ENCODE data around the gene SEPTIN12. TPM values are rescaled to one million over a fixed set of nuclear protein-coding genes. Genes with fewer than 3 reads are reported as not detected.
"Not testable (repeated sequence)": the region's sequence is repeated elsewhere in the genome, so short reads cannot be mapped to it uniquely, and the experiment has no call there.

The SEPTIN12 gene
- total RNA-seq, 2 experiments from 2014 or later = not detected

DNA sequence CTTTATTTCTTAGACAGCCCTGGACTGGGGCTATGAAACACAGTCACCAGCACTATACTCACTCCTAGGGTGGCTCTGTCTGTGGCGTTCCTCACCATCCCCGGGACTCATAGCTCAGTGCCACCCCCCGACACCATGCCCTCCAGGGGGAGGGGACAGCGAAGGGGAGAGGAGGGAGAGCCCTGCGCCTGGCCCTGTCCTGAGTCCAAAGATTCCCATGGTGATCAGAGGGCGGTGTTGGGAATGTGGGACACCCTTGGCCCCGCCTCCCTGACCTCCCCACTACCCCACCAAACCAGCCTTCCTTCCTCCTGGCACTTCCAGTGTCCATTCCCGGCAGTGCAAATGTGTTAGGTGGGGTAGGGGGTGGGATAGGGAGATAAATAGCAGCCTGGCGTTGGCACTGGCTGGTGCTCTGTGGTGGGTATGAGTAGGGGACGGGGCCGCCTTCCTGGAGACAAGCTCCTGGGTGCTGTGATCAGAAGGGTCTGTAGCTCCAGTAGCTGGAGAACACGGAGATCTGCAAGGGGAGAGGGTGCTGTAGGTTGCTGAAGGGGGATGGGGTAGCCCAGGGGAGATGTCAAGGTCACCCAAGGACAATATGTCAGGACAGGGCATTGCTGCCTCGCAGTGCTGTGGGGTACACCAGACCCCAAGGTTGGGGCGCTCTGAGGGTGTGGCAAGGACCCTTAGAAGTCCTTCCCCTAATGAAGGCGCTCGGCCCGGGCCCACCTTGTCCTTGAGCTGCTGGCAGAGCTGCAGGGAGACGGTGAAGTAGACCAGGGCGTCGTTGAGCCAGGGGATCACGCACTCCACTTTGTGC, 9.0 kb upstream of the SEPTIN12 start:
- Mint-ChIP-seq H3K9me3 (no peaks in the 10 kb centered on the region), H3K4me3 (no peak overlapping the region), H3K4me1 (peaks cover 6% of the 10 kb centered on the region), H3K27me3 (no peaks in the 10 kb centered on the region), H3K27ac (no peak overlapping the region), H3K36me3 (no peaks in the 10 kb centered on the region)
- no peak for DNase-seq

DNA sequence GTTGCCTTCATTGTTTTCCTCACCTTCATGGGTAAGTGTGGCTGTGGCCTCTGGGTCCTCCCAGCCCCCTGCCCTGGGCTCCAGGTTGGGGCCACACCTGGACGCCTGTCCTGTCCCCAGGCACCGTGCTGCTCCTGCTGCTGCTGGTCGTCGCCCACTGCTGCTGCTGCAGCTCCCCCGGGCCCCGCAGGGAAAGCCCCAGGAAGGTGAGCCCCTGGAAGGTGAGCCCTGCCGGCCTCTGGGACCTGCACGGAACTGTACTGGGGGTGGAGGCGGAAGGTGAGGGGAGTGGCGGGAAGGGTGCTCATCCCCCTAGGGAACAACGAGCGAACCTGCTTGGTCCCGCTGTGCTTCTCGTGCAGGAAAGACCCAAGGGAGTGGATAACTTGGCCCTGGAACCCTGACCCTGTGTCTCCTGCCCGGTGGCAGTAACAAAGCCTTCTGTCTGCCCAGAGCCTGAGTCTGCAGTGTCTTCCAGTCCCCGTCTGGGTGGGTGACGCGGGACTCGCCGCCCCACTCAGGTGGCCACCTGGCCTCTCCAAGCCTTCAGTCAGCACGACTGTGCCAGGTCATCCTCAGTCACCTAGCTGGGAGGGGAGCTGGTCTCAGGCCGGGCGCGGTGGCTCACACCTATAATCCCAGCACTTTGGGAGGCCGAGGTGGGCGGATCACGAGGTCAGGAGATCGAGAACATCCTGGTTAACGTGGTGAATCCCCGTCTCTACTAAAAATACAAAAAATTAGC, 7.9 kb upstream of the SEPTIN12 start:
- Mint-ChIP-seq H3K9me3 (no peaks in the 10 kb centered on the region), H3K4me3 (no peak overlapping the region), H3K4me1 (peaks cover 3% of the 10 kb centered on the region), H3K27me3 (no peaks in the 10 kb centered on the region), H3K36me3 (no peaks in the 10 kb centered on the region), H3K27ac (no peak overlapping the region)
- no peak for DNase-seq

DNA sequence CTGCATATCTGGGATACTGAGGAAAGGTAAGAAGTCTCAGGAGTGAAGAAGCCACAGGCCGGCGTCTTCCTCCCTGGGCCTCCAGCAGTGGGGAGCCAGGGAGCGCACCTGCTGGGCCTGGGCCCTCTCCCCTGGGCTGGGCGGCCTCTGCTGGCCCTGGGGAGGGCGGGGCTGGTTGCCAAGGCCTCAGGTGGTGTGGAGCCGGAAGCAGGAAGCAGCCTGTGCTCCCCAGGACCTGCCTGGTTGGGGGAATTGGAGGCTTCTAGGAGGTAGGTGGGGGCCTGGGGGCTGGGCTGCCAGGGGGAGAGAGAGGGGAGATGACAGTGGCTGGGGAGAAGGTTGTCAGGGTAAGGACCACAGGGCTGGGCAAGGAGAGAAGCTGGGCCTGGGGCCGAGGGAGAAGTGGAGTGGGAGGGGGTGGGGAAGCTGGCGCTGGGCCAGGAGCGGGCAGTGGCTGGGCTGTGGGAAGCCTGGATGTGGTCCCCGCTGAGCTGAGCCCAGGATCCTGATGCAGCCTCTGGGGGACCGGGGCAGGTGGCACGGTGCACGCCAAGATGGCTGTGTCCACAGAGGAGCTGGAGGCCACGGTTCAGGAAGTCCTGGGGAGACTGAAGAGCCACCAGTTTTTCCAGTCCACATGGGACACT, 7.2 kb upstream of the SEPTIN12 start, which contains the start of gene SMIM22:
Gene SMIM22, plus strand, starts transcription at position 189 of the 647 bp plus-strand sequence. Its CDS starts 366 bp downstream, at position 555.
- Mint-ChIP-seq H3K27me3 (no peaks in the 10 kb centered on the region), H3K9me3 (no peaks in the 10 kb centered on the region), H3K4me3 (no peak within 1 kb of the TSS), H3K36me3 (no peaks in the 10 kb centered on the region), H3K27ac (no peak within 1 kb of the TSS), H3K4me1 (no peaks in the 10 kb centered on the region)
- DNase-seq = no peak

DNA sequence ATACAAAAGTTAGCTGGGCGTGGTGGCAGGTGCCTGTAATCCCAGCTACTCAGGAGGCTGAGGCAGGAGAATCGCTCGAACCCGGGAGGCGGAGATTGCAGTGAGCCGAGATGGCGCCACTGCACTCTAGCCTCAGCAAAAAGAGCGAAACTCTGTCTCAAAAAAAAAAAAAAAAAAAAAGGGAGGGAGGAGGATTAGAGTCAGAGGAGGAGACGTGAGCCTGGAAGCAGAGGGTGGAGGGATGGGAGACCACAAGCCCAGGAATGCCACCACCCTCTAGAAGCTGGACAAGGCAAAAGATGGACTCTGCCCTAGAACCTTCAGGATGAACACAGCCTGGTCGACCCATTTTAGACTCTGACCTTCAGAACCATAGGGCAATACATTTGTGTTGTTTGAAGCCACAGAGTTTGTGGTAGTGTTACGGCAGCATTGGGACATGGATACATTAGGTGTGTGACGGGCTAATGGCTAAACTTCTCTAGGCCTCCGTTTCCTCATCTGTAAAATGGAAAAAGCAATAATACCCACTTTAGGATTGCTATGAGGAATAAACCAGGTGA, 4.9 kb upstream of the SEPTIN12 start:
- Mint-ChIP-seq H3K4me1 (no peaks in the 10 kb centered on the region), H3K27me3 (no peaks in the 10 kb centered on the region), H3K4me3 (no peak overlapping the region), H3K9me3 (no peaks in the 10 kb centered on the region), H3K36me3 (no peaks in the 10 kb centered on the region), H3K27ac (no peak overlapping the region)
- DNase-seq = no peak

DNA sequence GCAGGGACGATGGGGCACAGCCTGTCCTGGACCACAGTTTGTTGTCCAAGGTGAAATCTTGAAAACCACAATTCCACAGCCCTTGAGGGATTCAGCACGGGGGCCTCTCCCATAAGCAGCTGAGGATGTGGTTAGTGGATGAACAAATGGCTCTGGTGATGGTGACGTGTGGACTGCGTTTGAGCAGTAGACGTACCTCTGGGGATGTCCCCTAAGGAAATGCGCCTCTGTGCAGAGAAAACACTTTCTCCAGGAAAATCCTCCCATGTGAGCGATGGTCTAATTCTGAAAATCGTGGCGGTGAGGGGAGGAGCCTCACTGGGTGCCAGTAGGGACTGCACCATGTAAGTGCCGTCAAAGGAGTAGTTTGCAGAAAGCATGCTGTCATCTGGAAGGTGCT, 2.7 kb upstream of the SEPTIN12 start:
- Mint-ChIP-seq H3K27me3 (no peaks in the 10 kb centered on the region), H3K9me3 (no peaks in the 10 kb centered on the region), H3K36me3 (no peaks in the 10 kb centered on the region), H3K4me3 (no peak overlapping the region), H3K27ac (no peak overlapping the region), H3K4me1 (no peaks in the 10 kb centered on the region)
- DNase-seq = no peak

DNA sequence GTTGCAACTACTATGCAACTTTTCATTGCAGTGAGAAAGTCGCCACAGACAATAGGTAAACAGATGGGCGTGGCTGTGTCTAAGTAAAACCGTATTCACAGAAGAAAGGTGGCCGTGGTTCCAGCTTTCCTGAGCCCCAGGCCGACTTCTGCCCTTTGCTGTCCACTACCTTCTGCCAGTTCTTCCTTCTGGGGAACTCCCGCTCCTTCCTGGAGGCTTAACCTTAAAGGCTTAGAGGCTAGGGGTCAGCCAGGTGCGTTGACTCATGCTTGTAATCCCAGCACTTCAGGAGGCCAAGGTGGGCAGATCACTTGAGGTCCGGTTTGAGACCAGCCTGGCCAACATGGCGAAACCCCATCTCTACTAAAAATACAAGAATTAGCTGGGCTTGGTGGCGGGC, 2.1 kb upstream of the SEPTIN12 start:
- Mint-ChIP-seq H3K27me3 (no peaks in the 10 kb centered on the region), H3K4me3 (no peak overlapping the region), H3K9me3 (no peaks in the 10 kb centered on the region), H3K4me1 (no peaks in the 10 kb centered on the region), H3K27ac (no peak overlapping the region), H3K36me3 (no peaks in the 10 kb centered on the region)
- no peak for DNase-seq

DNA sequence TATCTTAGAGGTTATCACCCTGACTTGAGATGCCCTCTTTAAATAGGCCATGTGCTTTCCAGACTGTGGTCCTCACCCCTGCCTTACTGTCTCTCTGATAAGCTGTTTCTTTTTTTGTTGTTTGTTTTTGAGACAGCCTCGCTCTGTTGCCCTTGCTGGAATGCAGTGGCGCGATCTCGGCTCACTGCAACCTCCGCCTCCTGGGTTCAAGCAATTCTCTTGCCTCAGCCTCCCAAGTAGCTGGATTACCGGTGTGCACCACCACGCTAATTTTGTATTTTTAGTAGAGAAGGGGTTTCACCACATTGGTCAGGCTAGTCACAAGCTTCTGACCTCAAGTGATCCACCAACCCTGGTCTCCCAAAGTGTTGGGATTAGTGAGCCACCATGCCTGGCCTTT, 765 bp upstream of the SEPTIN12 start:
- DNase-seq = no peak
- Mint-ChIP-seq H3K4me1 (no peaks in the 10 kb centered on the region), H3K4me3 (no peak overlapping the region), H3K27me3 (no peaks in the 10 kb centered on the region), H3K27ac (no peak overlapping the region), H3K36me3 (no peaks in the 10 kb centered on the region), H3K9me3 (no peaks in the 10 kb centered on the region)

DNA sequence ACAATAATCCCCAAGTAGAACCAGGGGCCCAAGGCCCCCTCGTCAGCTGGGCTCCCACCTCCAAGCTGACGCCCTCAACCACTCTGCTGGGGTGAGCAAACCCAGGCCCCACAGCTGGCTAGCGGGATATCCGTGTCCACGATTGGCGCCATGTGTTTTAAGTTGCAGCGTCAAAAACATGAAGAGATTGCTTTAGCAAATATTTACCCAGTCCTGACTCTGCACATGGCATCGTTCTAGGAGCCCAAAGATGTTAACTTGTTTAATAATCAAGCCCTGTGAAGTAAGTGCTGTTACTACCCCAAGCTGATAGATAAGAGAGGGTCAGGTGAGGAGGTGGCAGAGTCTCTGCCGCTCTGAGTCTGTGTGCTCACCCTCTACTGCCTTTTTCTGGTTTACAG, 344 bp upstream of the SEPTIN12 start:
- no peak for DNase-seq
- Mint-ChIP-seq H3K9me3 (no peaks in the 10 kb centered on the region), H3K27me3 (no peaks in the 10 kb centered on the region), H3K4me3 (no peak overlapping the region), H3K4me1 (no peaks in the 10 kb centered on the region), H3K27ac (no peak overlapping the region), H3K36me3 (no peaks in the 10 kb centered on the region)

DNA sequence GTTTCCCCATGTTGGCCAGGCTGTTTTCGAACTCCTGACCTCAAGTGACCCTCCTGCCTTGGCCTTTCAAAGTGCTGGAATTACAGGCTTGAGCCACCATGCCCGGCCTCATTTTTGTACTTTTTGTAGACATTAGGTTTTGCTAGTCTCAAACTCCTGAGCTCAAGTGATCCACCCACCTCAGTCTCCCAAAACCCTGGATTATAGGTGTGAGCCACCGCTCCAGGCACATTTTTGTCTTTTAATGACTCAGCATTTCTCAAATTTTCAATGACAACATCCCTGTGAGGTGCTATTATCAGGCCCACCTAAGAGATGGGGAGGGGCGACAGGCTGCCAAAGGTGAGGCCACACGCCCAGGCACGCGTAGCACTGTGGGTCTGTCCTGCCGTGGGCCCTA, 1.1 kb downstream of the SEPTIN12 start:
- Mint-ChIP-seq H3K4me1 (no peaks in the 10 kb centered on the region), H3K27me3 (no peaks in the 10 kb centered on the region), H3K27ac (no peak overlapping the region), H3K36me3 (no peaks in the 10 kb centered on the region), H3K4me3 (no peak overlapping the region), H3K9me3 (no peaks in the 10 kb centered on the region)
- DNase-seq = no peak

DNA sequence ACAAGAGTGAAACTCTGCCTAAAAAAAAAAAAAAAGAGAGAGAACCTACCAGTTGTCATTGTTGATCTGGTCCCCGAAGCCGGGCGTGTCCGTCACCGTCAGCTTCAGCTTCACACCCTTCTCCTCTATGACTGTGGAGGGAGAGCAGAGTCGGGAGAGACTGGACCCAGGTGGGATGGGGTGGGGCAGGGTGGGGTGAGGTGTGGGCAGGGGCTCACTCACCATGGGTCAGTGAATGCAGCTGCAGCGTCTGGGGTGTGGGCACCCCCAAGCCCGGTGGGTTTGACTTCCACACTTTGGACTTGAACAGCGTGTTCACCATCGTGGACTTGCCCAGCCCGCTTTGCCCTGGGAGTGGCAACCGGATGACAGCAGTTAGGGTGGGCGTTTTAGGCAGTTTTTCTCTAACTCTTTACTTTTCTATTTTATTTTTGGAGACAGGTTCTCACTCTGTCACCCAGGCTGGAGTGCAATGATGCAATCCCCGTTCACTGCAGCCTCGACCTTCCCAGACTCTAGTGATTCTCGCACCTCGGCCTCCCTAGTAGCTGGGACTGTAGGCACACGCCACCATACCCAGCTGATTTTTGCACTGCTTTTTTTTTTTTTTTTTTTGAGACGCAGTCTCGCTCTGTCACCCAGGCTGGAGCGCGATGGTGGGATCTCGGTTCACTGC, 2.2 kb downstream of the SEPTIN12 start:
- Mint-ChIP-seq H3K36me3 (no peaks in the 10 kb centered on the region), H3K9me3 (no peaks in the 10 kb centered on the region), H3K4me3 (no peak overlapping the region), H3K4me1 (no peaks in the 10 kb centered on the region), H3K27me3 (no peaks in the 10 kb centered on the region), H3K27ac (no peak overlapping the region)
- DNase-seq = no peak

DNA sequence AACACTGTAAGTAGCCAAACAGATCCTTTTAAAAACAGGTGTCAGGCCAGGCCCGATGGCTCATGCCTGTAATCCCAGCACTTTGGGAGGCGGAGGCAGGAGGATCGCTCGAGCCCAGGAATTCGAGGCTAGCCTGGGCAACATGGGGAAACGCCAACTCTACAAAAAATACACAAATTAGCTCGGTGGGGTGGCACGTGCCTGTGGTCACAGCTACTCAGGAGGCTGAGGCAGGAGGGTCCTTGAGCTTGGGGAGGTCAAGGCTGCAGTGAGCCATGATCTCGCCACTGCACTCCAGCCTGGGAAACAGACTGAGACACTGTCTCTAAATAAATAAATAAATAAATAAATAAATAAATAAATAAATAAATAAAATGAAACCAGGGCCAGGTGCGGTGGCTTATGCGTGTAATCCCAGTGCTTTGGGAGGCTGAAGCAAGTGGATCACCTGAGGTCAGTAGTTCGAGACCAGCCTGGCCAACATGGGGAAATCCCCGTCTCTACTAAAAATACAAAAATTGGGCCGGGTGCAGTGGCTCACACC, 3.6 kb downstream of the SEPTIN12 start:
- H3K4me3 Mint-ChIP-seq, DNase-seq, H3K9me3 Mint-ChIP-seq: not testable (repeated sequence)

DNA sequence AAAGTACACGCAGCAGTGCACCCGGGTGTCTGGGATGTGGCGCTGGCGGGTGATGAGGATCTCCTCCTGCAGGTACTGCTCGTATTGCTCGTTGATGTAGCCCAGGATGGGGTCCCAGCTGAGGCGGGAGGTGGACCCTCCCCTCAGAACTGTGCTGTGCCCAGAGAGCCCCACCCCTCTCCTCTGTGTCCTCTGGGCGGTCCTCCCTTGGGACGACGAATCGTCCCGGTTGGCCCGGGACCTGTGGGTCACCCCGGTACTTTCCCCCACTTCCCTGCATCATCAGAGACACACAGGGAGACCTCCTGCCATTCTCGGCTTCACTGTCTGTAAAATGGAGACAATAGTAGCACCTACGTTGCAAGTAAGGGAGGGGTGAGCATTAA, 4.2 kb downstream of the SEPTIN12 start:
- Mint-ChIP-seq H3K27ac (no peak overlapping the region), H3K36me3 (no peaks in the 10 kb centered on the region), H3K27me3 (no peaks in the 10 kb centered on the region), H3K4me3 (no peak overlapping the region), H3K4me1 (no peaks in the 10 kb centered on the region), H3K9me3 (no peaks in the 10 kb centered on the region)
- DNase-seq = no peak

More for the DNA sequence above, 3.6 kb downstream of the SEPTIN12 start:
- H3K36me3 Mint-ChIP-seq, H3K27me3 Mint-ChIP-seq, H3K4me1 Mint-ChIP-seq, H3K27ac Mint-ChIP-seq: not testable (repeated sequence)

DNA sequence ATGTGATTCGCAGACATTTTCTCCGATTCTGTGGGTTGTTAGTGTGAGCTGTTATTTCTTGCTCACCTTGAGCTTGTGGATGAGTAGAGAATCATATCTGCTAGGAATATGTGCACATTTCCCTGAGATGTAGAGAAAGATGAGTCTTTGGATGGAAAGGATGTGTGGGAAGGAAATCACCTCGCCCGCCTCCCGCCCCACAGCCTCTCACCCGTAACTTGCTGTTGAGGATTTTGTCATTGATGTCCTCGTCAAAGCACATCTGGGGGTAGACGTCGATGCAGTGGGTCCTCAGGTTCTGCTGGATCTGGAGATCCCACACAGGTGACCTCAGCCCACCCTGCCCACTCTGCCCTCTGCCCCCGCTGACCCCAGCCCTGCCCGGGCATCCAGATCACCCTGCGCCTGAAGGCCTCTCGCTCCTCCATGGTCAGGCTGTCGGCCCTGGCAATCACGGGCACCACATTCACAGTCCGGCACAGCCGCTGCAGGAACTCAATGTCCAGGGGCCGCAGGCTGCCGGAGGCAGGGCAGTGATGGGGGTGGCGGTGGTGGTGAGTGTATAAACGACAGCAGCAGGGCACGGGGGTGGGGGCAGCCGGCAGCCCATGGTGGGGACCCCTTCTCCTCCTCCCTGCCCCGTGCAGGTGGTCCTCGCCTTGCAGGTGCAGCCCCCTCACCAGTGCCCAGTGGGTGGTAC, 4.7 kb downstream of the SEPTIN12 start:
- Mint-ChIP-seq H3K9me3 (no peaks in the 10 kb centered on the region), H3K4me1 (no peaks in the 10 kb centered on the region), H3K4me3 (no peak overlapping the region), H3K27me3 (no peaks in the 10 kb centered on the region), H3K36me3 (no peaks in the 10 kb centered on the region), H3K27ac (no peak overlapping the region)
- no peak for DNase-seq

DNA sequence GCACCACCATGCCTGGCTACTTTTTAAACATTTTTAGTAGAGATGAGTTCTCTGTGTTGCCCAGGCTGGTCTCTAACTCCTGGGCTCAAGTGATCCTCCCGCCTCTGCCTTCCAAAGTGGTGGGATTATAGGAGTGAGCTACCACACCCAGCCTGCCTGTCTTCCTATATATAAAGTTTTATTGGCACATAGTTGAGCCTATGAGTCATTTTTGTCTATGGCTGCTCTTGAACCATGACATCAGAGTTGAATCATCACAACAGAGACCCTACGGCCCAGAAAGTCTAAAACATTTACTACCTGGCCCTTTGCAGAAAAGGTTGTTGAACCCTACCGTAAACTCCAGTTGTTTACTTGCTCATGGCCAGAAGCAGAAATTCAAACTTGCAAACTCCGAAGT, 7.9 kb downstream of the SEPTIN12 start:
- Mint-ChIP-seq H3K4me1 (no peaks in the 10 kb centered on the region), H3K9me3 (no peaks in the 10 kb centered on the region), H3K4me3 (no peak overlapping the region), H3K27me3 (no peaks in the 10 kb centered on the region), H3K36me3 (no peaks in the 10 kb centered on the region), H3K27ac (no peak overlapping the region)
- DNase-seq = no peak

Data from activated naive CD8-positive, alpha-beta T cell treated with anti-CD3 and anti-CD28 coated beads for 36 hours (primary cell).